ENCODE data around the gene PARP12. TPM values are rescaled to one million over a fixed set of nuclear protein-coding genes. Genes with fewer than 3 reads are reported as not detected.

PARP12 gene
- total and polyA plus RNA-seq, 2 of the 13 experiments (the other 11 are each of a cell fraction or from before 2014, with no cell fraction given) = 15.5 to 35.2 TPM

GRCh38 chr7:139991269-139991666, 71.5 kb downstream of the PARP12 start (continued):
- TF ChIP-seq ZNF281 (CRISPR knock-in tag; IDR thresholded peaks at IDR 0.05; ENCODE audit: borderline replicate concordance) (0 out of 2 replicates have a peak, but pooled peaks have one; percentile 26), PATZ1 (CRISPR knock-in tag; IDR thresholded peaks at IDR 0.05) (peak; percentile 54), FOXP1 (IDR thresholded peaks at IDR 0.05) (no peak), FOXP1 (CRISPR knock-in tag; IDR thresholded peaks at IDR 0.05) (peak; percentile 37; the same call in 1 of the 2 replicates), ZNF530 (CRISPR knock-in tag; IDR thresholded peaks at IDR 0.05; ENCODE audit: low read depth) (no peak), ZNF556 (CRISPR knock-in tag; IDR thresholded peaks at IDR 0.05; ENCODE audit: borderline replicate concordance) (no peak), MBNL3 (CRISPR knock-in tag; conservative IDR thresholded peaks at IDR 0.05) (no peak), SOX13 (IDR thresholded peaks at IDR 0.05) (no peak), SOX13 (CRISPR knock-in tag; conservative IDR thresholded peaks at IDR 0.05 in 1 of 2, IDR thresholded peaks at IDR 0.05 in 1 of 2) (peak in 1 of 2 experiments; percentile 76; a peak in 2 of 4 replicates), SAP130 (CRISPR knock-in tag; IDR thresholded peaks at IDR 0.05; ENCODE audit: low read depth) (0 out of 2 replicates have a peak, but pooled peaks have one; percentile 25), TSC22D2 (CRISPR knock-in tag; IDR thresholded peaks at IDR 0.05; ENCODE audit: borderline replicate concordance) (no peak), KAT8 (CRISPR knock-in tag; IDR thresholded peaks at IDR 0.05) (no peak), HMGXB4 (CRISPR knock-in tag; IDR thresholded peaks at IDR 0.05; ENCODE audit: borderline replicate concordance in 1 of 2, low read depth in 1 of 2) (no peak), SAFB2 (CRISPR knock-in tag; IDR thresholded peaks at IDR 0.05; ENCODE audit: borderline replicate concordance, low read depth) (no peak), BCLAF1 (IDR thresholded peaks at IDR 0.05) (no peak), ZNF691 (CRISPR knock-in tag; IDR thresholded peaks at IDR 0.05; ENCODE audit: borderline replicate concordance, low read depth) (peak; percentile 58; the same call in 1 of the 2 replicates), ZNF781 (CRISPR knock-in tag; IDR thresholded peaks at IDR 0.05; ENCODE audit: borderline replicate concordance, not compliant biosample characterization) (no peak), TOPORS (CRISPR knock-in tag; IDR thresholded peaks at IDR 0.05) (no peak), ZSCAN25 (CRISPR knock-in tag; IDR thresholded peaks at IDR 0.05) (no peak), ZBTB7A (CRISPR knock-in tag; IDR thresholded peaks at IDR 0.05) (no peak)
